ENCODE results near the gene TPK1. TPM values are rescaled to one million over a fixed set of nuclear protein-coding genes. Genes with fewer than 3 reads are reported as not detected.

Gene TPK1
- total and polyA plus RNA-seq, 2 donors (not counting 1 experiment from before 2014, with no cell fraction given), result 2.4 to 4.1 TPM

DNA sequence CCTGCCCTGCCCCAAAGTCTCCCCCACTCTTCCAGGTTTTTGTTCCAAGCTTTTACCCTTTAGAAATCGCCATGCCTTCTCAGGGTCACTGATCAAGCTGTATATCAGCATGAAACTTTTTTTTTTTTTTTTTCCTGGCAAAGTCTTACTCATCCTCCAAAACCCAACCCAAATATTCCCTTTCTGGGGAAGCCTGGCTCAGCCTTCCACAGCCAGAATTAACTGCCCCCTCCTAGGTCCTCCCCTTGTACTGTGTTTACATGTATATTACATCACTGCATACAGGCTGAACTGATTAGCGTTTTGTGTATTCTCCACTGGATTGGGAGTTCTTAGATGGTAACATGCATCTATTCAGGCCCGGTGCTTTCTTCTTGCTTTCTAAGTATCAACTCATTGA lies 427.7 kb downstream of the TPK1 start:
- H2AFZ ChIP-seq (ENCODE audit: low read length), result no peak overlapping the region
- no peak overlapping the region for H3K9ac ChIP-seq (ENCODE audit: insufficient read depth, low read length)
- H4K20me1 ChIP-seq (ENCODE audit: control insufficient read depth, extremely low read depth, insufficient read depth, low read length), result no peaks in the 10 kb centered on the region
- H3K27ac ChIP-seq (ENCODE audit: insufficient read depth, low read length), result no peak overlapping the region
- H3K9me3 ChIP-seq (ENCODE audit: control insufficient read depth, insufficient read depth, low read depth, low read length), result no peaks in the 10 kb centered on the region
- no peaks in the 10 kb centered on the region for H3K27me3 ChIP-seq (ENCODE audit: control insufficient read depth, insufficient read depth, low read length)
- TF ChIP-seq, protein P1, sequence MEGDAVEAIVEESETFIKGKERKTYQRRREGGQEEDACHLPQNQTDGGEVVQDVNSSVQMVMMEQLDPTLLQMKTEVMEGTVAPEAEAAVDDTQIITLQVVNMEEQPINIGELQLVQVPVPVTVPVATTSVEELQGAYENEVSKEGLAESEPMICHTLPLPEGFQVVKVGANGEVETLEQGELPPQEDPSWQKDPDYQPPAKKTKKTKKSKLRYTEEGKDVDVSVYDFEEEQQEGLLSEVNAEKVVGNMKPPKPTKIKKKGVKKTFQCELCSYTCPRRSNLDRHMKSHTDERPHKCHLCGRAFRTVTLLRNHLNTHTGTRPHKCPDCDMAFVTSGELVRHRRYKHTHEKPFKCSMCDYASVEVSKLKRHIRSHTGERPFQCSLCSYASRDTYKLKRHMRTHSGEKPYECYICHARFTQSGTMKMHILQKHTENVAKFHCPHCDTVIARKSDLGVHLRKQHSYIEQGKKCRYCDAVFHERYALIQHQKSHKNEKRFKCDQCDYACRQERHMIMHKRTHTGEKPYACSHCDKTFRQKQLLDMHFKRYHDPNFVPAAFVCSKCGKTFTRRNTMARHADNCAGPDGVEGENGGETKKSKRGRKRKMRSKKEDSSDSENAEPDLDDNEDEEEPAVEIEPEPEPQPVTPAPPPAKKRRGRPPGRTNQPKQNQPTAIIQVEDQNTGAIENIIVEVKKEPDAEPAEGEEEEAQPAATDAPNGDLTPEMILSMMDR (conservative IDR thresholded peaks at IDR 0.05 in 1 of 2, IDR thresholded peaks at IDR 0.05 in 1 of 2; ENCODE audit: low read depth in 1 of 2, low read length in 2 of 2), result no peak
- H3K79me2 ChIP-seq (ENCODE audit: control insufficient read depth, insufficient read depth, low read length), result no peaks in the 10 kb centered on the region
- H3K4me1 ChIP-seq (ENCODE audit: control insufficient read depth, extremely low read depth, insufficient read depth, low read length), result no peaks in the 10 kb centered on the region
- H3K4me2 ChIP-seq (ENCODE audit: extremely low read depth, insufficient read depth, low read length), result no peak overlapping the region
- no peaks in the 10 kb centered on the region for H3K36me3 ChIP-seq (ENCODE audit: control insufficient read depth, insufficient read depth, low read length)
- peak in 1 of 2 donors; percentile 58 for DNase-seq (ENCODE audit: low read depth in 2 of 2)
- H3K4me3 ChIP-seq (replicated peaks in 1 of 4; ENCODE audit: control extremely low read depth in 1 of 4, insufficient read depth in 1 of 4, low read depth in 3 of 4, low read length in 4 of 4), result no peak overlapping the region

GRCh38 chr7:144407266-144407931 lies 428.5 kb downstream of the TPK1 start:
- Histone ChIP-seq H2AFZ (ENCODE audit: low read length) (no peak overlapping the region), H3K36me3 (ENCODE audit: control insufficient read depth, insufficient read depth, low read length) (no peaks in the 10 kb centered on the region), H3K9ac (ENCODE audit: insufficient read depth, low read length) (no peak overlapping the region), H3K4me1 (ENCODE audit: control insufficient read depth, extremely low read depth, insufficient read depth, low read length) (no peaks in the 10 kb centered on the region), H3K9me3 (ENCODE audit: control insufficient read depth, insufficient read depth, low read depth, low read length) (no peaks in the 10 kb centered on the region), H3K27me3 (ENCODE audit: control insufficient read depth, insufficient read depth, low read length) (no peaks in the 10 kb centered on the region), H3K4me3 (replicated peaks in 1 of 4; ENCODE audit: control extremely low read depth in 1 of 4, insufficient read depth in 1 of 4, low read depth in 3 of 4, low read length in 4 of 4) (no peak overlapping the region), H3K79me2 (ENCODE audit: control insufficient read depth, insufficient read depth, low read length) (no peaks in the 10 kb centered on the region), H3K27ac (ENCODE audit: insufficient read depth, low read length) (no peak overlapping the region), H3K4me2 (ENCODE audit: extremely low read depth, insufficient read depth, low read length) (no peak overlapping the region), H4K20me1 (ENCODE audit: control insufficient read depth, extremely low read depth, insufficient read depth, low read length) (no peaks in the 10 kb centered on the region)
- TF ChIP-seq, protein P1 (conservative IDR thresholded peaks at IDR 0.05 in 1 of 2, IDR thresholded peaks at IDR 0.05 in 1 of 2; ENCODE audit: low read depth in 1 of 2, low read length in 2 of 2), result no peak
- TF ChIP-seq EZH2 (IDR thresholded peaks at IDR 0.05; ENCODE audit: low read length, missing control alignments), result no peak
- DNase-seq (ENCODE audit: low read depth in 2 of 2), result no peak

- no peaks in the 10 kb centered on the region for H3K79me2 ChIP-seq (ENCODE audit: control insufficient read depth, insufficient read depth, low read length)
- no peak overlapping the region for H3K9ac ChIP-seq (ENCODE audit: insufficient read depth, low read length)
- H3K27me3 ChIP-seq (ENCODE audit: control insufficient read depth, insufficient read depth, low read length), result no peaks in the 10 kb centered on the region
- H2AFZ ChIP-seq (ENCODE audit: low read length), result no peak overlapping the region
- H3K27ac ChIP-seq (ENCODE audit: insufficient read depth, low read length), result no peak overlapping the region
- no peaks in the 10 kb centered on the region for H4K20me1 ChIP-seq (ENCODE audit: control insufficient read depth, extremely low read depth, insufficient read depth, low read length)
- H3K36me3 ChIP-seq (ENCODE audit: control insufficient read depth, insufficient read depth, low read length), result no peaks in the 10 kb centered on the region
- H3K4me3 ChIP-seq (replicated peaks in 1 of 4; ENCODE audit: control extremely low read depth in 1 of 4, insufficient read depth in 1 of 4, low read depth in 3 of 4, low read length in 4 of 4), result no peak overlapping the region
- H3K4me2 ChIP-seq (ENCODE audit: extremely low read depth, insufficient read depth, low read length), result no peak overlapping the region
- H3K4me1 ChIP-seq (ENCODE audit: control insufficient read depth, extremely low read depth, insufficient read depth, low read length), result no peaks in the 10 kb centered on the region
- TF ChIP-seq, protein P1 (conservative IDR thresholded peaks at IDR 0.05 in 1 of 2, IDR thresholded peaks at IDR 0.05 in 1 of 2; ENCODE audit: low read depth in 1 of 2, low read length in 2 of 2), result no peak
- TF ChIP-seq EZH2 (IDR thresholded peaks at IDR 0.05; ENCODE audit: low read length, missing control alignments), result no peak
- DNase-seq (ENCODE audit: low read depth in 2 of 2), result peak in 1 of 2 donors; percentile 22
- no peaks in the 10 kb centered on the region for H3K9me3 ChIP-seq (ENCODE audit: control insufficient read depth, insufficient read depth, low read depth, low read length)
Observed at GRCh38 chr7:144404946-144405345, 430.9 kb downstream of the TPK1 start.
